ENCODE measurements around the gene AP3S2.

DNA sequence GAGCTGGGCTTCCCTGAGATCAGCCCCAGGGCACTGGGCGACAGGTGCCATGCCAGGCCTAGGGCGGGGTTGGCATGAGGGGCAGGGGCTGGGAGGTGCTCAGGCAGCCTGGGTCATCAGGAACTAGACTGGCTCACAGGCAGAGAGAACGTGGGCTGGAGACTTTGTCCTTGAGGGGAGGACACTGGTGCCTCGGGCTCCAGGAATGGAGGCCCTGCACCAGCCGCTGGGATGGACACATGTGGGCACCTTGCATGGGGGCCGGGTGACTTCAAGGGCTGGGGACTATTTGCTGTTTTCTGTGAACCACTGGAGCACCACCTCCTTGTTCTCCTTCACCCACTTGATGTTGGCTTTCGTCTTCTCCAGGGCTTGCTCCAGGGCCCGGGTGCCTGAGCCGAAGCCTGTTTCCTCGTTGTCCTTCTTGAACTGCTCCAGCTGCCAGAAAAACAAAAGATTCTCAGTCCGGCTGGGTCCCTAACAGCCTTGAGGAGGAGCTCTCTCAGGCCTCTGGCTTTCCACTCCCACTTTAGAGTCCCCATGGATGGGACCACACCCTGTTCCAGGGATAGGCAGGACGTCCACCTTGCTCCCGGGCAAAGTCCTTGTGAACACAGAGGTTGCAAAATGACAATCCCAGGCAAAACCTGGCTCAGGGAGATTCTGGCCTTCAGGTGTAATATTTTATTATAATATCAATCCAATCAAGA is 108.6 kb downstream of the AP3S2 start:
- TF ChIP-seq, protein P1, sequence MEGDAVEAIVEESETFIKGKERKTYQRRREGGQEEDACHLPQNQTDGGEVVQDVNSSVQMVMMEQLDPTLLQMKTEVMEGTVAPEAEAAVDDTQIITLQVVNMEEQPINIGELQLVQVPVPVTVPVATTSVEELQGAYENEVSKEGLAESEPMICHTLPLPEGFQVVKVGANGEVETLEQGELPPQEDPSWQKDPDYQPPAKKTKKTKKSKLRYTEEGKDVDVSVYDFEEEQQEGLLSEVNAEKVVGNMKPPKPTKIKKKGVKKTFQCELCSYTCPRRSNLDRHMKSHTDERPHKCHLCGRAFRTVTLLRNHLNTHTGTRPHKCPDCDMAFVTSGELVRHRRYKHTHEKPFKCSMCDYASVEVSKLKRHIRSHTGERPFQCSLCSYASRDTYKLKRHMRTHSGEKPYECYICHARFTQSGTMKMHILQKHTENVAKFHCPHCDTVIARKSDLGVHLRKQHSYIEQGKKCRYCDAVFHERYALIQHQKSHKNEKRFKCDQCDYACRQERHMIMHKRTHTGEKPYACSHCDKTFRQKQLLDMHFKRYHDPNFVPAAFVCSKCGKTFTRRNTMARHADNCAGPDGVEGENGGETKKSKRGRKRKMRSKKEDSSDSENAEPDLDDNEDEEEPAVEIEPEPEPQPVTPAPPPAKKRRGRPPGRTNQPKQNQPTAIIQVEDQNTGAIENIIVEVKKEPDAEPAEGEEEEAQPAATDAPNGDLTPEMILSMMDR (optimal IDR thresholded peaks at IDR 0.05 in 1 of 3, IDR thresholded peaks at IDR 0.05 in 1 of 3, conservative IDR thresholded peaks at IDR 0.05 in 1 of 3; ENCODE audit: extremely low read depth in 1 of 3, insufficient read depth in 2 of 3, low read length in 3 of 3): no peak
- no peak for TF ChIP-seq EZH2 (IDR thresholded peaks at IDR 0.05; ENCODE audit: low read length)
